OCI-LY3 (cell line): ENCODE data around the gene VAV3.

Experiments used
- H2AFZ ChIP-seq: fragments of 200-600, 300-600 bp; shearing (Covaris generic); 2 replicates; pipeline ENCODE4 v1.6.0; 2014; ENCODE audit warnings: antibody characterized with exemption, low read depth, low read length
- H3K27ac ChIP-seq: fragments of 200-600, 300-600 bp; sonication (generic); 2 replicates; pipeline ENCODE4 v1.5.1; 2014; ENCODE audit warnings: mild to moderate bottlenecking, low read length, moderate library complexity, mixed read lengths
- H3K27me3 ChIP-seq: fragments of 200-600, 300-600 bp; sonication (generic); 2 replicates; pipeline ENCODE4 v1.6.1; 2014; ENCODE audit warnings: low read depth, low read length, mixed read lengths
- H3K36me3 ChIP-seq: fragments of 200-600, 300-600 bp; sonication (generic); replicated peaks from 2 replicates; pipeline ENCODE3; 2014; ENCODE audit warnings: low read depth, low read length, mixed read lengths
- H3K4me1 ChIP-seq: fragments of 300-600, 200-600 bp; sonication (generic); 2 replicates; pipeline ENCODE4 v1.6.1; 2014; ENCODE audit warnings: low read length, mixed read lengths
- H3K4me2 ChIP-seq: fragments of 200-600, 300-600 bp; sonication (generic); 2 replicates; pipeline ENCODE4 v1.6.1; 2014; ENCODE audit warnings: low read length, mixed read lengths
- H3K4me3 ChIP-seq: fragments of 300-600, 200-600 bp; sonication (generic); 2 replicates; pipeline ENCODE4 v1.5.1; 2014; ENCODE audit warnings: antibody characterized with exemption, mild to moderate bottlenecking, low read length, moderate library complexity
- H3K79me2 ChIP-seq: fragments of 300-600, 200-600 bp; shearing (Covaris generic); 2 replicates; pipeline ENCODE4 v1.6.1; 2014; ENCODE audit warnings: mild to moderate bottlenecking, low read length, mixed read lengths
- H3K9ac ChIP-seq: fragments of 300-600, 200-600 bp; shearing (Covaris generic); 2 replicates; pipeline ENCODE4 v1.6.0; 2014; ENCODE audit warnings: mild to moderate bottlenecking, low read length, moderate library complexity
- H3K9me3 ChIP-seq: fragments of 200-600, 300-600 bp; shearing (Covaris generic); 2 replicates; pipeline ENCODE4 v1.6.1; 2014; ENCODE audit warnings: low read length, mixed read lengths; ENCODE audit not compliant: insufficient read depth
- H4K20me1 ChIP-seq: fragments of 200-600, 300-600 bp; sonication (generic); 2 replicates; pipeline ENCODE4 v1.6.1; 2016; ENCODE audit warnings: low read length, mixed read lengths; ENCODE audit not compliant: insufficient read depth
- EZH2phosphoT487 ChIP-seq: fragments of 200-600 bp; shearing (Covaris generic); IDR thresholded peaks from 2 replicates; pipeline ENCODE4 v1.6.1; 2018; ENCODE audit warnings: antibody characterized with exemption, mixed run types, low read depth
- TF ChIP-seq, protein P1 (sequence below): fragments of 200-600, 300-600 bp; sonication (generic); IDR thresholded peaks from 2 replicates; pipeline ENCODE4 v1.5.1; 2014; ENCODE audit warnings: antibody characterized with exemption, low read length, low read depth

The VAV3 gene

GRCh38 chr1:107940017-107940577 lies 24.9 kb downstream of the VAV3 start:
- no peak overlapping the region for H3K4me2 ChIP-seq
- no peak overlapping the region for H3K4me3 ChIP-seq
- peaks cover 1% of the 10 kb centered on the region; the same call in 1 of the 2 replicates for H4K20me1 ChIP-seq
- no peaks in the 10 kb centered on the region for H3K36me3 ChIP-seq
- no peak overlapping the region for H3K9ac ChIP-seq
- peaks cover 23% of the 10 kb centered on the region for H3K27me3 ChIP-seq
- no peaks in the 10 kb centered on the region for H3K79me2 ChIP-seq
- no peak overlapping the region for H3K27ac ChIP-seq
- H3K4me1 ChIP-seq: peaks cover 20% of the 10 kb centered on the region
- no peaks in the 10 kb centered on the region for H3K9me3 ChIP-seq
- H2AFZ ChIP-seq: no peak overlapping the region
- TF ChIP-seq, protein P1, sequence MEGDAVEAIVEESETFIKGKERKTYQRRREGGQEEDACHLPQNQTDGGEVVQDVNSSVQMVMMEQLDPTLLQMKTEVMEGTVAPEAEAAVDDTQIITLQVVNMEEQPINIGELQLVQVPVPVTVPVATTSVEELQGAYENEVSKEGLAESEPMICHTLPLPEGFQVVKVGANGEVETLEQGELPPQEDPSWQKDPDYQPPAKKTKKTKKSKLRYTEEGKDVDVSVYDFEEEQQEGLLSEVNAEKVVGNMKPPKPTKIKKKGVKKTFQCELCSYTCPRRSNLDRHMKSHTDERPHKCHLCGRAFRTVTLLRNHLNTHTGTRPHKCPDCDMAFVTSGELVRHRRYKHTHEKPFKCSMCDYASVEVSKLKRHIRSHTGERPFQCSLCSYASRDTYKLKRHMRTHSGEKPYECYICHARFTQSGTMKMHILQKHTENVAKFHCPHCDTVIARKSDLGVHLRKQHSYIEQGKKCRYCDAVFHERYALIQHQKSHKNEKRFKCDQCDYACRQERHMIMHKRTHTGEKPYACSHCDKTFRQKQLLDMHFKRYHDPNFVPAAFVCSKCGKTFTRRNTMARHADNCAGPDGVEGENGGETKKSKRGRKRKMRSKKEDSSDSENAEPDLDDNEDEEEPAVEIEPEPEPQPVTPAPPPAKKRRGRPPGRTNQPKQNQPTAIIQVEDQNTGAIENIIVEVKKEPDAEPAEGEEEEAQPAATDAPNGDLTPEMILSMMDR: no peak
- no peak for TF ChIP-seq EZH2phosphoT487

- Histone ChIP-seq H4K20me1 (peaks cover 4% of the 10 kb centered on the region; the same call in 1 of the 2 replicates), H3K27me3 (peaks cover 23% of the 10 kb centered on the region), H3K36me3 (no peaks in the 10 kb centered on the region), H3K79me2 (no peaks in the 10 kb centered on the region), H3K4me3 (no peak overlapping the region), H2AFZ (no peak overlapping the region), H3K9ac (no peak overlapping the region), H3K9me3 (no peaks in the 10 kb centered on the region), H3K27ac (no peak overlapping the region), H3K4me2 (no peak overlapping the region), H3K4me1 (peaks cover 29% of the 10 kb centered on the region)
- TF ChIP-seq, protein P1: no peak
- TF ChIP-seq EZH2phosphoT487: no peak
These were observed 25.7 kb downstream of the VAV3 start for GRCh38 chr1:107939256-107939655.

DNA sequence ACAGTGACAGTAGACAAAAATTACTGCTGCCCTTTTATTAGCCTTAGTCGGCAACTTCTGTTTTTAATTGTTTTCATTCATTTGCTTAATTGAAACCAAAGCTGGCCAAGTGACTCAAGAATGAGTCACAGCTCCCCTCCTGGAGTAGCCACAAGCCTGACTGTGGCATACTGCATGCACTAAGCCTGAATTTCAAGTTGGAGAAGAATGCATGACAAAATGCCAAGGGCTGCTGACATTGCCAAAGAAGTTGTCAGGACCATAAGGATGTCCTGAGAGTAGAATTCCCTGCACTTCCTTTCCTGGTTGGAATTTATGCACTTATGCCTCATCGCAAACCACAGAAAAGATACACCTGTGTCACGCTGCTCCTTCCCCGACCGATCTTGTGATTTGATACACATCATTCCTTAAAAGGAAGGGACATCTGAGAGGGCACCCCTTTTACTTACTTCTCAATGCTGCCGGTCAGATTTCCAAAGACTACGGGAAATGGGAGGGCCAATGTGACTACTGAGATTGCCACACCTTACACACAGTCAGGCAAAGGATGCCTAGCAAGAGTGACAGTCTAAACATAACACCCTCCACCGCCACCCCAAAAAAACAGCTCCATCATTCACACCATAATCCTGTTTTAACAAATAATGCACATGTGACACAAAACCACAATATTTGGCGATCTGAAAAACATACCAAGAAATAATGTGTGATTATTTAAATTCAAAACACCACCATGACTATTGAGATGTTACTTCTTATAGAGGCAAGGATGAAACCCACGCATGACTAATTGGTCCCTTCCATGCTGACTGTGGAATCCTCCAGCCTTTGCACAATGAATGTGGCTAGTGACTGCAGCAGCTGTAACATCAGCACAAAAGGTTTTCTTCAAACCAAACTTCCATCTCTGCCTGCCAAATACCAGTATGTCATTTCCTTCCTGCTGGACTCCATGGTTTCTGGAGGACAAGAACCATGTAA lies 28.2 kb downstream of the VAV3 start:
- peak overlapping the region; percentile 89 for H3K4me2 ChIP-seq

More for the DNA sequence above, 28.2 kb downstream of the VAV3 start:
- H3K9me3 ChIP-seq: no peaks in the 10 kb centered on the region
- H3K4me1 ChIP-seq: peaks cover 39% of the 10 kb centered on the region
- TF ChIP-seq EZH2phosphoT487: no peak
- TF ChIP-seq, protein P1: no peak
- no peak overlapping the region for H3K27ac ChIP-seq
- H3K27me3 ChIP-seq: peaks cover 35% of the 10 kb centered on the region
- no peak overlapping the region for H3K9ac ChIP-seq
- H3K4me3 ChIP-seq: peak overlapping the region; percentile 57
- H4K20me1 ChIP-seq: peaks cover 4% of the 10 kb centered on the region; the same call in 1 of the 2 replicates
- no peaks in the 10 kb centered on the region for H3K36me3 ChIP-seq
- H3K79me2 ChIP-seq: no peaks in the 10 kb centered on the region
- H2AFZ ChIP-seq: no peak overlapping the region
